ENCODE results near the gene ZNF385A.

DNA sequence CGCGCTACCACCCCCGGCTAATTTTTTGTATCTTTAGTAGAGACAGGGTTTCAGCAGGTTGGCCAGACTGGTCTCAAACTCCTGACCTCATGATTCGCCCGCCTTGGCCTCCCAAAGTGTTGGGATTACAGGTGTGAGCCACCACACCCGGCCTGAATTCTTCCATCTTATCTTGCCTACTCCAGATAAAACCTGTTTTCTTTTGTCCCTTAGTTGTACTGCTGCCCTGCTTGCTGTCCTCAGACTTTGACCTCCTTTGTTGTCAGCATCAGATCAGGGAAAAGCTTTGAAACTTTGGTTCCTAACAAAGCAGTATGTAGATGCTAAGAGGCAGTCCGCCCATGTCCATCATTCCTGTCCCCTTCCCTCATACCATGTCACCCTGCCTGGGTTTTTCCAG is 43.7 kb downstream of the ZNF385A start:
- TF ChIP-seq, protein P1, sequence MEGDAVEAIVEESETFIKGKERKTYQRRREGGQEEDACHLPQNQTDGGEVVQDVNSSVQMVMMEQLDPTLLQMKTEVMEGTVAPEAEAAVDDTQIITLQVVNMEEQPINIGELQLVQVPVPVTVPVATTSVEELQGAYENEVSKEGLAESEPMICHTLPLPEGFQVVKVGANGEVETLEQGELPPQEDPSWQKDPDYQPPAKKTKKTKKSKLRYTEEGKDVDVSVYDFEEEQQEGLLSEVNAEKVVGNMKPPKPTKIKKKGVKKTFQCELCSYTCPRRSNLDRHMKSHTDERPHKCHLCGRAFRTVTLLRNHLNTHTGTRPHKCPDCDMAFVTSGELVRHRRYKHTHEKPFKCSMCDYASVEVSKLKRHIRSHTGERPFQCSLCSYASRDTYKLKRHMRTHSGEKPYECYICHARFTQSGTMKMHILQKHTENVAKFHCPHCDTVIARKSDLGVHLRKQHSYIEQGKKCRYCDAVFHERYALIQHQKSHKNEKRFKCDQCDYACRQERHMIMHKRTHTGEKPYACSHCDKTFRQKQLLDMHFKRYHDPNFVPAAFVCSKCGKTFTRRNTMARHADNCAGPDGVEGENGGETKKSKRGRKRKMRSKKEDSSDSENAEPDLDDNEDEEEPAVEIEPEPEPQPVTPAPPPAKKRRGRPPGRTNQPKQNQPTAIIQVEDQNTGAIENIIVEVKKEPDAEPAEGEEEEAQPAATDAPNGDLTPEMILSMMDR (conservative IDR thresholded peaks at IDR 0.05; ENCODE audit: low read depth in 2 of 2), result no peak
- TF ChIP-seq EZH2phosphoT487 (IDR thresholded peaks at IDR 0.05; ENCODE audit: unreplicated experiment), result no peak
- no peak for TF ChIP-seq CREB1 (CRISPR knock-in tag; IDR thresholded peaks at IDR 0.05; ENCODE audit: low read depth)
- no peak for TF ChIP-seq POLR2AphosphoS5 (IDR thresholded peaks at IDR 0.05; ENCODE audit: low read depth)
- TF ChIP-seq EZH2 (IDR thresholded peaks at IDR 0.05; ENCODE audit: low read depth, unreplicated experiment), result no peak
- TF ChIP-seq NANOG (IDR thresholded peaks at IDR 0.05; ENCODE audit: borderline replicate concordance), result no peak
